Measurements from ENCODE around the gene ARRDC3. TPM values are rescaled to one million over a fixed set of nuclear protein-coding genes. Genes with fewer than 3 reads are reported as not detected.
A peak's percentile ranks its signal among the peaks of the same experiment; 100 is the strongest.

The ARRDC3 gene
- total RNA-seq, 1 experiment from 2014 or later: 2.8 TPM

- H4K20me1 ChIP-seq (ENCODE audit: control insufficient read depth, insufficient read depth, insufficient read length): no peaks in the 10 kb centered on the region
- no peaks in the 10 kb centered on the region for H3K79me2 ChIP-seq (ENCODE audit: insufficient read depth, low read length)
- H3K4me2 ChIP-seq (ENCODE audit: insufficient read depth, insufficient read length, low read length): no peak overlapping the region
- no peak overlapping the region for H4K5ac ChIP-seq (ENCODE audit: insufficient read length, low read depth, low read length)
- no peak overlapping the region for H2BK12ac ChIP-seq (ENCODE audit: insufficient read length, low read depth, low read length)
- H3K14ac ChIP-seq (ENCODE audit: insufficient read depth, low read length): no peak overlapping the region
- no peaks in the 10 kb centered on the region for H3K9me3 ChIP-seq (ENCODE audit: control insufficient read depth, low read depth, low read length)
- no peak overlapping the region for H2AK5ac ChIP-seq (ENCODE audit: insufficient read length, low read length)
- no peak for DNase-seq
- H3K18ac ChIP-seq (ENCODE audit: insufficient read length, low read depth, low read length): no peak overlapping the region
- H3K9ac ChIP-seq (ENCODE audit: extremely low read depth, insufficient read length, low read length): no peak overlapping the region
- no peak overlapping the region for H3K56ac ChIP-seq (ENCODE audit: insufficient read length, low read depth, low read length)
- peaks cover 10 to 19% of the 10 kb centered on the region in 2 experiments; a peak in 4 of 5 replicates for H3K9me3 Mint-ChIP-seq
- H2BK15ac ChIP-seq (ENCODE audit: low read depth, low read length): no peak overlapping the region
- H3K4ac ChIP-seq (ENCODE audit: low read depth, low read length): no peak overlapping the region
- H3K79me1 ChIP-seq (ENCODE audit: insufficient read depth, low read depth, low read length, poor library complexity, severe bottlenecking): no peaks in the 10 kb centered on the region
- peaks cover 2 to 12% (median 11%) of the 10 kb centered on the region in 3 experiments; a peak in 6 of 7 replicates for H3K36me3 Mint-ChIP-seq (ENCODE audit: insufficient read depth in 1 of 3, low read depth in 3 of 3)
- no peaks in the 10 kb centered on the region for H3K27me3 Mint-ChIP-seq (ENCODE audit: low read depth)
- H3K27ac Mint-ChIP-seq: peak overlapping the region; percentile 81 to 98 (median 84); a peak in 6 of 7 replicates
- H3K27me3 ChIP-seq (ENCODE audit: insufficient read depth, low read length): no peaks in the 10 kb centered on the region
- no peak overlapping the region for H2AFZ ChIP-seq (ENCODE audit: low read length)
- no peak overlapping the region for H3K4me3 Mint-ChIP-seq
- no peak overlapping the region for H2BK120ac ChIP-seq (ENCODE audit: low read depth, low read length, poor library complexity, severe bottlenecking)
- no CpG with 5 or more reads among the region's 3 CpGs for WGBS (ENCODE audit: extremely low coverage, insufficient read length, low lambda C conversion rate)
- H3K27ac ChIP-seq (ENCODE audit: insufficient read length, low read depth, low read length): peak overlapping the region; percentile 4
- H3K4me1 ChIP-seq (ENCODE audit: insufficient read depth, low read length): peaks cover 4% of the 10 kb centered on the region; the same call in 1 of the 2 replicates
- H3K23me2 ChIP-seq (ENCODE audit: insufficient read length, low read depth, low read length, poor library complexity, severe bottlenecking): no peaks in the 10 kb centered on the region
- H3T11ph ChIP-seq (ENCODE audit: low read length): no peak overlapping the region
- peaks cover 30 to 31% of the 10 kb centered on the region in 2 experiments for H3K4me1 Mint-ChIP-seq
- H3K23ac ChIP-seq (ENCODE audit: insufficient read length, low read depth, low read length): no peak overlapping the region
- H2BK5ac ChIP-seq (ENCODE audit: insufficient read length, low read length): no peak overlapping the region
- no peak overlapping the region for H2BK20ac ChIP-seq (ENCODE audit: low read depth, low read length, poor library complexity, severe bottlenecking)
- no peak overlapping the region for H4K91ac ChIP-seq (ENCODE audit: insufficient read length, low read depth, low read length)
- no peak overlapping the region for H4K8ac ChIP-seq (replicated peaks; ENCODE audit: insufficient read length, low read depth, low read length)
- TF ChIP-seq CTCF (conservative IDR thresholded peaks at IDR 0.05): no peak
These were observed 43.9 kb downstream of the ARRDC3 start for GRCh38 chr5:91339063-91339705.

All from H9 (cell line).